Measurements from ENCODE around the gene ZNF512.

The ZNF512 gene

GRCh38 chr2:27667446-27667845 is 84.6 kb downstream of the ZNF512 start:
- FAIRE-seq (no peak), DNase-seq (ENCODE audit: insufficient read length, low spot score) (no peak)

GRCh38 chr2:27671235-27671634 is 88.4 kb downstream of the ZNF512 start:
- no peak for FAIRE-seq

More at GRCh38 chr2:27671235-27671634, 88.4 kb downstream of the ZNF512 start:
- no peak for DNase-seq (ENCODE audit: insufficient read length, low spot score)

Measured in GM19239 (cell line).